HG02763 (cell line): Measurements from ENCODE around the gene NCOR1.

Experiments used
- ATAC-seq: cut with Tn5 transposase; IDR thresholded peaks from one replicate; pipeline ENCODE4 v1.9.1; 2021; ENCODE audit warnings: mild to moderate bottlenecking, moderate library complexity; ENCODE audit not compliant: unreplicated experiment

Gene NCOR1

DNA sequence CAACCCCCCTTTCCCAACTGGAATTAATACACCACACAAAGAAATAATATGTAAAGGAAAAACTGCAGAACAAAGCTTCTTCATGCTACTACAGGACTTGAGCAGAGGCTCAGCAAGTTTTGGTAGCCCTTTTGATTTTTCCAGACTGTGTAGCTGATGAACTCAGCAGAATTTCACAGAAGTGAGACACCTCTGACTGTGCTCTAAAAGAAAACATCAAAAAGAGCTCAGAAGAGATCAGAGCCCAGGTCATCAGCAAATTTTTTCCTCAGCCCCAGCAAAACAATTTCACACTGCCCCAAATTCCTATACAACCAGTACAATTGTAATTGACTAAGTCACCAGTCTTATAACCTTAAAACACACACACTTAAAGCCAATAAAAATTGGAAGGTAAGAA, 177.7 kb downstream of the NCOR1 start:
- no peak for ATAC-seq

DNA sequence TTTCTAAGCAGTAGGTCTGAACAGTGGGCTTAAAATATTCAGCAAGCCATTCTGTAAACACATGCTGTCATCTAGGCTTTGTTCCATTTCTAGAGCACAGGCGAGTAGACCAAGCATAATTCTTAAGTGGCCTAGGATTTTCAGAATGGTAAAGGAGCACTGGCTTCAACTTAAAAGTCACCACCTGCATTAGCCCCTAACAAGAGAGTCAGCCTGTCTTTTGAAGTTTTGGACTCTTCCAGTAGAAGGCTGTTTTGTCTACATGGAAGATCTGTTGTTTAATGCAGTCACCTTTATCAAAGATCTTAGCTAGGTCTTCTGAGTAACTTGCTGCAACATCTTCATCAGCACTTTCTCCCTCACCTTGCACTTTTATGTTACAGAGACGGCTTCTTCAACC, 179.1 kb downstream of the NCOR1 start:
- ATAC-seq, result no peak

DNA sequence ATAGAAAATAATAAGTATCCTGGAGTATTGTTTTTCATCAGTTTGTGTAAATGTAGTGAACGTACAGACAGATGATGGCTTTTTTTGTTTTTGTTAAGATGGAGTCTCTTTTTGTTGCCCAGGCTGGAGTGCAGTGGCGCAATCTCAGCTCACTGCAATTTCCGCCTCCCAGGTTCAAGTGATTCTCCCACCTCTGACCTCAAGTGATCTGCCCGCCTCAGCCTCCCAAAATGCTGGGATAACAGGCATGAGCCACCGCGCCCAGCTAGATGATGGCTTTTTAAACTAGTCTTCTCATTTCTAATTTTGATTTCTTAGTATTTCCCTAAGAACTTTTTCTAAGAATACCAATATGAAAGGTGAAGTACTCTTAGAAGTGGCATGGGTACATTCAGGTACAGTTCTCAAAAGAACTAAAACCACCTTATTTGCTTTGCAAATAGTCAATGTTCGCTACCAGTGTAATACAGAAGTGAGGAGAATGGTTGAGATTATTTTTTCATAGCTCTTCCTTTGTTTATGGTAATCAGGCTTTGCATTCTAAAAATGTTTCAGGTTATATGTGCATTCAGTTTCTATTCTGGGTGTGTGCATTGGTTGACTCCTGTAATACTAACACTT, 181.5 kb downstream of the NCOR1 start:
- ATAC-seq, result no peak

DNA sequence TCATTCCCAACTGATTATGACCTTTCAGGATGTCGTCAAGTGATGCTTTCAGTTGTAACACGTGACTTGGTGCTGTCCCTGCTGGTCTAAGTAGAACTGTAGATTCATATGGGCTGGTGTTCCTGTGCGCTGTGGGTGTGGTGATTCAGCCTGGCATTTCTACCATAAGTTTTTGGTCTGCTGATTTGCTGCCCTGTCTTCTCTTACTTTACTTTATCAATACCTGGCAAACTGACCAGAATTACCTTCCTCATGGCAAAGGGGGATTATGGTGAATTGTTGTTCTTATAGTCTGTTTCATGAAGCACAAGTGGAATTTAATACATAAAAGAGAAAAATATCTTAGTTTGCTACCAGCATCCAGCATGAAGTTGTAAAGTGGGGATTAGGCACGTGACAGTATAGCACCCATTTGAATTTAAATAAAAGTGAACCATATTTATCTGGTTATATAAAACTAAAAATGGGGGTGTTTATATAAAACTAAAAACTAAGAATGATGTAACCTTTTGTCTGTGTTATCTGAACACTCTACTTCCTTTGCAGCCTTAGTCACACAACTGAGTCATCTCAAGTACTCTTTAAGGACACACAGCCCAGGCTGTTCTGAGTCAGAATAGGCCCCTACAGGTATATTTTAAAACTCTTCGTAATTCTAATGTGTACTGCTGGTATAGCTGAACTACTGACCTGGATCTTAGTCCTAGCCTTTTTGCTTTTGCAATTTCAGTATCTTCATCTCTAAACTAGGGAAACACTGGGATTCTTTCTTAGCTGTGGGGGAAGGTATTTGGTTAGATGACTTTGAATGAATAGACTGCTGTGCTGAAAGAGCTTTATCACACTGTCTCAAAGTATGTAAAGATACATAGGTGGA, 187.4 kb downstream of the NCOR1 start:
- no peak for ATAC-seq

DNA sequence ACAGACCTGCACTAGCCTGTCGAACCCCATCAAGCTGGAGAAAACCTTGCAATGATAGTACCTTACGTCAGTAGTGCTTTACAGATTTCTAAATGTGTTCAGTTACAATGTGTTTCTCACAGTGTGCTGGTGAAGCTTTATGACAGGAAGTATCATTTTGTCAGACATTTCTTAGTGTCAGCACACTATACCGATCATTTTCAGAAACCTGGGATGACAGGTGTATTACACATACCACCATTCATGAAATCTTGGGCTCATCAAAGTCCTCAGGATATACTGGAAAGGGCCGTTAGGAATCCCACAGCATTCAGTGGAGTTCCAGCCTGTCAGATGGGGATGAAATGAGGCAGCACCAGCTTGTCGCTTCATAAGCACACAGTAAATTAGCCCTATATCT, 188.4 kb downstream of the NCOR1 start:
- ATAC-seq, result no peak

DNA sequence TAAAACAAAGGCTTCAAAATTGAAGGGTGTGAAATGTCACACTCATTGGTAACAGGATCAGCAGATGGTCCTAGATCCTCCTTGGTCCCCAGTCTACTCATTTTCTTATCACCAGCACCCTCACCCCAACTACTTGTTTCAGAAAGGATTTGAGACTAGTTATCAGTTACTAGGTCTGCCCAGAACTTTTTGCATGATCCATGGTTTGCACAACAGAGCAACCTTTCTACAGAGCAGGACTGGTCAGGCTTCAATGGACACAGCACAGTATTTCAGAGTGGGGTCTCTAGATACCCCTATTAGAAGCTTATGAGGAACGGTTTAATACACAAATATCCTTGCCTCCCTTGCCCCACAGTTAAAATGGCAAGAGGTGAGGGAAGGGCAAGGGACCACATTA, 190.1 kb downstream of the NCOR1 start:
- ATAC-seq, result no peak

DNA sequence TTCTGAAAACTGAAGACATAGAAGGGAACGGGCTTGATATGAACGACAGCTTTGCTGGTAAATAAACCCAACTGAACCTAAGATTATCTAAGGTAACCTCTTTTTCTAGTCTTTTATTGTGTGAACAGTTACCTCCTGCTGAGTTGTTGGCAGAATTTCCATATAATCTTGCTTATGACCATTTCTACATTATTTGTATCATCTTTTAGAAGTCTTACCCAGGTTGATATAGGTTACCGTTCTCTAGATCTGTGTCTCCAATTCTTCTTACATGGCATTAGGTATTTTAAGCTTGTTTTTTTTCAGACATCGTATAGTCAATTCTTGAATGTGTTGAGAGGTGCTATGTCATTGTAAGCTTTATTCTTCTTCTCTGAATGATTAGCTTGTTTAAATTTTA, 191.5 kb downstream of the NCOR1 start:
- no peak for ATAC-seq

DNA sequence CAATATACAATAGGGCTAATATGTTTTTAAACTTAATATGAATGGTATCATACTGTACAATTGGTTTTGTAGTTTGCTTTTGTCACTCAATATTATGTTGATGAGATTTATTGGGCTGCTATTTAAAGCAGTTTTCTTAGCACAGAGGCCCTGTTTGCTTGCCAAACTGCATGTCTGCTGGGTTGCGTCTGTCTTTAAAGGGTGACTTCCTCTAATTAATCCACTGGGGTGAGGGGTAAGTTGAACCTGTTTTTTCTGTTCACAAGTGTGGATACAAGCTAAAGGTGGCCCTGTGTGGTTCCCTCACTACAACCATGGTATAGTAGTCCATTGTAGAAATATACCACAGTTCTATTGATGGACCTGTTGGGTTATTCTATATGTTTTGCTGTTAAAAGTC, 196.0 kb downstream of the NCOR1 start:
- no peak for ATAC-seq

DNA sequence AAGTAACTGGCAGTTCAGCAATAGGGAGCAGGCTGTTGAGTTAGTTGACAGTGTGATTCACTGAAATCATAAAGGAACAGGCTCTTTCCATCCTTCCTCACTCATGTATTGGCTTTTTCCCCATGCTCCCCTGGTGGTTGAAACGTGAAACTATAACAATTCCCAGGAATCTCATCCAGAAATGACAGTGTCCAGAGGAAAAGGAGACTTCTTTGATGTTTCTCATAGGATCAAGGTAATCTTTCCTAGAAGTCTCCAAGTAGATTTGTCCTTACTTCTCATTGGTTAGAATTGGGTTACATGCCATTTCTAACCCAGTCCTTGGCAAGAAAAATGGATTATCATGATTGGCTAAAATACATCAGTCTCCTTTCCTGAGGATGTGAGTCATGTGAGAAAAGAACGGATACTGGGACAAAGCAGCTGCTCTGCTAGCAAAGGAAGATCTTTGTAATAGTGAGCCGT, 201.4 kb downstream of the NCOR1 start:
- no peak for ATAC-seq

DNA sequence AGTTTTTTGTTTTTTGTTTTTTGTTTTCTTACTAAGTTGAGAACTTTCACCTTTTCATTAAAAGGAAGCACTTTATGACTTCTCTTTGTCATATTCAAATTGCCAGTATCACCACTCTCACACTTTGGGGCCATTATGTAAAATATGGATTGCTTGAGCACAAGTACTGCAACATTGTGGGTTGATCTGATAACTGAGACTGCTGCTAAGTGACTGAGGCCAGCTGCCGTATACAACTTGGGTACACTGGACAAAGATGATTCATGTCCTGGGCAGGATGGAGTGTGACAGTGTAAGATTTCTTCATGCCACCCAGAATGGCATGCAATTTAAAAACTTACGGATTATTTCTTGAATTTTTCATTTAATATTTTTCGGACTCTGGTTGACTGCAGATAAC, 207.9 kb downstream of the NCOR1 start:
- no peak for ATAC-seq

DNA sequence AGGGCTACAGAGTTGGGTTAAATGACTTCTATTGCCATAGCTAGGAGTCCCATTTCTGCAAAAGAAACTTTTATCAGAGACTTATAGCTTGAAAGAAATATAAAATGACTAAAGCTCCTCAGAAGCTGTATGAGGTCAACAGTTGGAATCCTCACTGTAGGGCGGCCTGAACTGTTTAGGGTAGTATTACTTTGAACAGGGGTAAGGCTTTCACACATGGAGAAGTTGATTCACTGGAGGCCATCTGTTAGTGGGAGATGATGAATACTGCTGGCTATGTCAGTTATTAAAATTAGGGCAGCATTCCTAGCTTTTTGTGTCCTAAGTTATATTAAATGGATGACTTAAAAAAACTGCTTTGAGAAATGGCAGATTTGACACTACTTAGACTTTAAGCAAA, 209.7 kb downstream of the NCOR1 start:
- ATAC-seq, result no peak

DNA sequence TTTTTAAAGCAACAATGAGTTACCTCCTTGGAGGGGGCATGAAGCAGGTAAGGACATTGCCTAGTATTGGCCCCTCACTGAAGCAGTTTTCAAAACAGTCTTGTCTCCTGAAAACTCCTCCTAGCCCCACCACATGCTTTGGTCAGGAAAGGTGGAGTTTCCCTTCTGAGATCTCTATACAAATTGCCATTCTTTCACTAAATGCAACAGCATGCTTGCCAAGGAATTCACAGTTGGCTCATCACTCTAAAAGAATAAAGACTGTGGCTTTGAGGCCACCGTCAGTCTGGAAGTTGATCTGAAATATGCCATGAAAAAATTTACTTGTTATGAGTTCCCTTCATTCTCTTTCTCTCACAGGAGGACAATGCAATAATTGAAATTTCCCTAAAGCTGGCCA, 211.5 kb downstream of the NCOR1 start:
- no peak for ATAC-seq

DNA sequence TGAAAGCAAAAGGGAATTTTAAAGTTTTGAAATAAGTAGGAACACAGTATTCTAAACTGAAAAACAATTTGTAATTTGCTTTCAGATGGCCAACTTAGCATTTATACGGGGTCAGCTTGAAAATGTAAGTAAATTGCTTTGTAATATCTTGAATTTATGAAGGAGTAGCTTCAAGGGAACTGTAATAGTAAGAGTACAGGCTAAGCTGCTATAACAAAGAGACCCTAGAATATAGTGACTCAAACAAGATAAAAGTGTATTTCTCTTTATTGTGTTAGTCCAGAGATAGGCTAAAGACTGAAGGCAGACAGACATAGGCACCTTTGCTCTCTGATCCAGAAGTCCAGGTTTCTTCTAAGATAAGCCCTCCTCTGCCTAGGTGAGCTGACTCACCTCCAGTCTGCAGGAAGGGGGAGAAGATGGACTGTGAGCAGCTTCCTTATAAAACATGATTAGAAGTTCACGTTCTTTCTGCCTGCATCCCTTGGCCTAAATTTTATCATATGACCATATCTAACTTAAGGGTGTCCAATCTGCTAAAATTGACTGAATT, 212.6 kb downstream of the NCOR1 start:
- no peak for ATAC-seq

DNA sequence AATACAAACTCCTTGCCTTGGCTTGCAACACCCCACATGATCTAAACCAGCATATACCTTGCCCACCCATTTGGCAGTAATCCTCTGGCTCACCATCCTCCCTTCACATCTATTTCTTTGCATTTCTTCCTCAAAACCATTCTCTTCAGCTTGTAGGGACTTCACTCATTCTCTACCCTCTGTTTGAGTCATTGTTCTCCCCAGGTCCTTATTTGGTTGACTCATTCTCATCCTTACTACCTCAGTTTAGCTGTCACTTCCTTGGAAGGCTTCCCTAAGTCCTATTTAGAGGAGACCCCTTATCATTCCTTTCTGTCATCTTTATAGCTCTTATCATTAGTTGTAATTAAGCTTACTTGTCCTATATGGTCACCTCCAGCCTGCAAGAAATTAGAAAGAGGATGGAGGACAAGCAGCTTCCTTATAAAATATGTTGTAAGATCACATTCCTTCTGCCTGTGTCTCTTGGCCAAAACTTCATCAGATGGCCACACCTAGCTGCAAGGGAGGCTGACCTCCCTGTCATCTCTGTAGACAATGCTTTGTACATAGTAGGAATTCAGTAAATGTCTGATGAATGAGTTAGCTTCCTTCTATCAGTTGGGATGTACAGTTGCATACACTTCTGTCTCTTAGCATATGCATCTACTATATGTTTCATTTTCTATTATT, 214.0 kb downstream of the NCOR1 start:
- no peak for ATAC-seq

DNA sequence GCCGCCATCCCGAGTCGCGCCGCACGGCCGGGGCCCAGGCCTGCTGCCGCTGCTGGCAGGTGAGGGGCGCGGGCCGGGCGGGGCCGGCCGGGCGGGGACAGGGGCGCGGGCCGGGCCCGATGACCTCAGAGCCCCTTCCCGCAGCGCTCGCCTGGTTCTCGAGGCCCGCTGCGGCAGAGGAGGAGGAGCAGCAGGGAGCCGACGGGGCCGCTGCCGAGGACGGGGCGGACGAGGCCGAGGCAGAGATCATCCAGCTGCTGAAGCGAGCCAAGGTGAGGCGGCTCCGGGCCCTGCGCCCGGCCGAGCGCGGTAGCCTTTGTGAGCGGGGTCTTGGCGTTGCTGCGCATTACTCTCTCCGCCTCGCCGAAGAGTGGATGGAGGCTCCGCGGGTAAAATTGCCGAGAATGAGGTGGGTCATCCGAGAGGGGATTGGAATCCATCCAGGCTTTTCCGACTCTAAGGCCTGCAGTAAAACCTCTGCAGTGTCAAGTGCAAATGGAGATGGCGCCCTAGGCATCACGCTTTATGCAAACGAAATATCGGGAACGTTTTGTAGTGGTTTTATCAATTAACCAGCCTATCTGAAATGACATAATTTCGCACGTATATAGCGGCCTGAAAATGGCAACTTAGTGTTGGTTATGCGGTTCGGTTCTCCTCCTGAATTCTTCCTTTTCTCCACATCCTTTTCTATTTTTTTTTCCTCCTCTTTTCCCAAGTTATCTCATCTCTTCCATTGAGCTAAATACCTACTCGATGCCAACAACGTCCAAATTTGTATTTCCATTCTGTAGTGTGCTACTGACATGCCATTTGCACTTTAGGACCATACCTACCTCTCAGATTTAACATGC, 215.1 kb downstream of the NCOR1 start:
- ATAC-seq, result no peak

DNA sequence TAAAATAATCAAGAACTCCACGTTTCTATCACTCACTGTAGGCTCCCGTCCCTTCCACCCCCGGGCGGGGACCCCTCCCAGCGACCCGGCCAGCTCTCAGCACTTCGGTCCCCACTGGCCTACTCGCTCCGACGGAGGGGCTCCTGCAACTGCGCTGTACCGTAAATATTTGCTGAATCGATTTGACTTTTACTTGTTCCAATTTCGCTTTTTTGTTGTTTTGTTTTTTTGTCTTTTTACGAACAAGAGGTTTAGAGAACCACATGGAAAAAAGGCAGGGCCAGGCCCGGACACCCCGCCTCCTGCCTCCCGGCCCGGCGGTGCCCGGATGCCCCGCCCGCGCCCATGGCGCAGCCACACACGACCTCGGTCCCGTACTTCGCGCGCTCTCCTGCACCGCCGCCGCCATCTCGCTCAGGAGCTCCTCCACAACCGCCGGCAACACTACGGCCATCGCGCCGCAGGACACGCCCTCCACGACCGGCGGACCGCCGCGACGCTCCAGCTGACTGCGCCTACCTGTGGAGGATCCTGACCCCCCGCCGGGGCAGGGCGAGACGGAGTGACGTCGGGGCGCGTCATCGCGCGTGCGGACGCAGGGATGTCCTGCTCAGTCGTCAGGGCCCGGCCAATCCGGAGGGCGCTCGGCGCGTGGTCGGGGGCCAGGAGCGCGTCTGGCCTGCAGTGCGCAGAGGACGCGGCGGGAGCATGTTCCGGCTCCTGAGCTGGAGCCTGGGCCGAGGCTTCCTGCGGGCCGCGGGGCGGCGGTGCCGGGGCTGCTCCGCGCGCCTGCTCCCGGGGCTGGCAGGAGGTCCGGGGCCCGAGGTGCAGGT, 216.0 kb downstream of the NCOR1 start, which contains the start of the genes TTC19 and ZSWIM7:
TTC19 (plus strand) TSS at position 684 of the 833 bp plus-strand sequence; CDS start at position 709, 25 bp downstream.
ZSWIM7 (minus strand) TSS at position 564 of the 833 bp plus-strand sequence; CDS start at position 454, 110 bp downstream.
- peak; percentile 90 for ATAC-seq

DNA sequence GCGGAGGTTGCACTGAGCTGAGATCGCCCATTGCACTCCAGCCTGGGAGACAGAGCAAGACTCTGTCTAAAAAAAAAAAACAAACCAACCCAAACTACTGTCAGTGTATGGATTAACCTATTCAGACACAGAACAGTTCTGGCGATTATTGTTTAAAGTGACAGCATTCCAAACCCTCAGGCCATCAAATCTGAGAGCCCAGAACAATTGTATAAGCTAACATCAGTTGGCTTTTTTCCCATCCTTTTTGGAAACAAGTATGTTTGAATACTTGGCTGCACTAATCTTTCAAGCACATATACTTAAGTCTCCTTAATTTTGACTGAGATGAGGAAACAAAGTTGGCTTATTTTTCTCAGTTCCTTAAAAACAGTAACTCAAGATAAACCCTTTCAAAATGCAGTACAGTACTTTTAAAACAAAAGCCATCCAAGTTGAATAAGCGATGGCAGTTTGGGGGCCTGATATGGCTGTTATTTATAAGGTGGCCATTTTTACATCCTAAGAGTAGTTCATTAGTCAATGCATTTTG, 217.2 kb downstream of the NCOR1 start:
- ATAC-seq, result no peak

DNA sequence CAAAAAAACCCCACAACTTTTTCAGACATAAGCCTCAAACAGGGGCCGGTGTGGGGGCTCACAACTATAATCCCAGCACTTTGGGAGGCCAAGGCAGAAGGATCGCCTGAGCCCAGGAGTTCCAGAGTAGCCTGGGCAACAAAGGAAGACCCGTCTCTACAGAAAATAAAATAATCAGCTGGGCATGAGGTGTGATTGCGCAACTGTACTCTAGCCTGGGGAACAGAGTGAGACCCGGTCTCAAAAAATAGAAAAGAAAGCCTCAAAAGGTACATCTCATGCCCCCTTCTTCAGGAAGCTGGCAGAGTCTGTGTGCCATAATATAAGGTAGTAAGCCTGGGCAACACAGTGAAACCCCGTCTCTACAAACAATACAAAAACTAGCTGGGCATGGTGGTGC, 219.0 kb downstream of the NCOR1 start:
- no peak for ATAC-seq
